Stimulated activated CD4-positive, alpha-beta T cell treated with anti-CD3 and anti-CD28 coated beads, Interleukin-15, amount 100 ng/mL, for 24 hours (primary cell): ENCODE data around the gene CENPX.

Experiments
- DNase-seq: peaks from one replicate; pipeline ENCODE4 v3.0.0-alpha.2; 2020

The CENPX gene

DNA sequence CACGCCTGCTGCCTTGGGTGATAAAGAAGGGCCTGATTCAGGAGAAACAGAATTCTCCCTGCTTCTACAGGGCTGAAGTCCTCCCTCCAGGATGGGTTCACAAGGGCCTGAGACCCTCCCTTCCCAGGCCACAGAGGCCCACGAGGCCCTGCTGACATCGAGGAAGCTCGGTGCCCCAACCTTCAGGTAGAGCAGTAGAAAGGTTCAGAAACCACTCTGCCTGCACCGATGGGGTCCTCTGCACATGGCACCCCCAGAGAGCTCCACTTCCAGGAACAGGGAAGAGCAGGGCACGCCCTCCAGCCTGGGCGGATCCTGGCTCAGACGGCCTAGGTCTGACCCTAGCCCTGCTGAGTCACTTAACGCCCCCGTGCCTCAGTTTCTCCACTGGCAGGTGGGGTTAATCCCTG lies 773 bp downstream of the CENPX start:
- no peak for DNase-seq

- peak; percentile 68 for DNase-seq
Observed at GRCh38 chr17:82021107-82021899, 1.4 kb downstream of the CENPX start.

GRCh38 chr17:82020572-82021106 lies 2.0 kb downstream of the CENPX start:
- DNase-seq: no peak

DNA sequence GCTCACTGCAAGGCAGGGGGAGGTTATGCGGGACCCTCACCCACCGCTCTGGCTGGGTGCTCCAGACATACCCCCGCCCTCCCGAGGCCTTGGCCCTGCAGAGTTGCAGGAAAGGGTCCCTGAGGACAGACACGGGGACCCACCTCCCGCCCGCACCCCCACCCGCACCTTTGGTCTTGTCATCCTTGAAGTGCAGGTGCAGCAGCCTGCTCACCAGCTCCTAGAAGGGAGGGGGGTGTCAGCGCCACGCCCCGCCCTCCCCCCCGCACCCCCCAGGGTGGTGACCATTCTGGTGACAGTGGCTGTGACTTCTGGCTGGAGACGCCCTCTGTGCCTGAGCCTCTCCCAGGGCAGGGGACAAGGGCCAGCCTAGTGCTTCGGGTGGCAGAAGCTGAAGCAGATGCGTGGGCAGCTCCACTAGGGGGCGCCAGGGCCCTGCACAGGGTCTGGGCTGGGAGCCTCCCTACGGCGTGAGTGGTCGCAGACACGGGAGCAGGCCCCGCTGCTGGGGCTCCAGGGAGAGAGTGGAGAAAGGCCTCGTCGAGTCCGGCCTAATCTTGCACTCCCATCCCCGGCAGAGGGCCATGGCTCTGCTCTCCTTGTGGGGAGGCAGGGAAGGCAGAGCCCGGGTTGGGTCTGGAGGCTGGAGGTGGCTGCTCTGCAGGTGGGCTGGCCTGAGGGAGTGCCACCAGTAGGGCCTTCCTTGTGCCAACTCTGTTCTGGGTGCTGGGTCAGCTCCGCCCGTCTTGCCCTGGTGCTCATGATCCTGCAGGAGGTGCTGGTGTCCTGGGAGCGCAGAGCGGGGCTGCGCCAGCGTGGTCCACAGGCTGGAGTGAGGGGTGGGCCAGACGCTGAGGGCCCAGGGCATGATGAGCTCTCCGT lies 2.7 kb downstream of the CENPX start:
- DNase-seq: peak; percentile 83

- DNase-seq: no peak
Observed at GRCh38 chr17:82018989-82019689, 3.5 kb downstream of the CENPX start.

- no peak for DNase-seq
Observed at GRCh38 chr17:82018152-82018988, 4.3 kb downstream of the CENPX start.

DNA sequence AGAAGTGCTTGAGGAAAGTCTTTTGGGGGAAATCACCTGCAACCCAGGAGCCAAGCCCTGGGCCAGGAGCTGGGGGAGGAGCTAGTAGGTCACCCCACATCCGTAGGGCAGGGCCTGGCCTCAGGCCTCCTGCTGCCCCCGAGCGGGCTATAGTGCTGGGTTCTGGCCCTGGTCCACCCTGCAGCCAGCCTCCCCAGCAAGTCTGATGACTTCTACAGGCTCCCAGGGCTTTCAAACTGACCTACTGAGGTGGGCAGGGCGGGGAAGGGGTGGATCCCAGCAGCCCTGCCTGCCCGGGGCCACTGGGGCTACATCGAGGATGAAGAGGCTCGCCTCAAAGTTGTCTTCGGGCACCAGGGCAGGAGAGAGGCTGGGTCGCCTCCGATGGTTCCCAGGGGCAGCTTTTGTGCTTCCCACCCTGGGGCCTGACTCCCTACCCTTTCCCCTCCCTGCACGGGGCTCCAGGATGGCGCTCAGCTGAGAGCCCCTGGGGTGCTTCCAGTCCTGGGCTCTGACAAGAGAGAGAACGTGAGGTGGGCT lies 5.0 kb downstream of the CENPX start:
- DNase-seq: no peak

DNA sequence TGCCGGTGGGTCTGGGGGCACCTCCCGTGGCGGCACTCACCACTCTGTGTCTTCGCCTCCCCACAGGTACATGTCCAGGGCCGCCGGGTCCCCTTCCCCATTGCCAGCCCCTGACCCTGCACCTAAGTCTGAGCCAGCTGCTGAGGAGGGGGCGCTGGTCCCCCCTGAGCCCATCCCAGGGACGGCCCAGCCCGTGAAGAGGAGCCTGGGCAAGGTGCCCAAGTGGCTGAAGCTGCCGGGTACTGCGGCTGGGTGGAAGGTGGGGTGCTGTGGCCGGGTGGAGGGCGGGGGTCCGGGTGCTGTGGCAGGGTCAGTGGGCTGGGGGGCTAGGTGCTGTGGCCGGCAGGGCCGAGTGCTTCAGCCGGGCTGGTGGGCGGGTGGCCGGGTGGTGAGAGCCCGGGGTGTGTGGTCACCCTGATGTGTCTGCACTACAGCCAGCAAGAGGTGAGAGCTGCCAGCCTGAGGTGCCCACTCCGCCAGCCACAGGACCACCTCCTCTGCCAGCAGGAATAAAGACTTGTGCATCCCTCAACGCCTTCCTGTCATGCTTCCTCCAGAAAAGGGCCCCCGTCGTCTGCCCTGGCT lies 5.7 kb downstream of the CENPX start:
- no peak for DNase-seq

- no peak for DNase-seq
Observed at GRCh38 chr17:82016061-82016874, 6.4 kb downstream of the CENPX start.

GRCh38 chr17:82015311-82015971 lies 7.2 kb downstream of the CENPX start:
- DNase-seq: no peak

DNA sequence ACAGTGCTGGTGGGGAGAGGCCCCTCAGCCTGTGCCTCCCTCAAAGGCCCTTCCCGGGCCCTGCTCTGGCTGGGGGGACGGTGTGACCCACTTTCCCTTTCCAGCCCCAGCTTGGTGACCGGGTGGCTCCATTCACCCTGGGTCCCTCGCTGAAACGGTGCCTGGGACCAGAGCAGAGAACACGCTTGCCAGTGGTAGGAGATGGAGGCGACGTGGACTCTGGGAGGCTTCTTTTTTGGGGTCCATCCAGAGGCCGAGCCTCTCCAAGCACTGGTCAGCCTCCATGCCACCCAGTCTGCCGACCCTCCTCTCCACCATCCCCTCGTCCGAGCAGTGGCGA lies 7.7 kb downstream of the CENPX start:
- DNase-seq: no peak

GRCh38 chr17:82014432-82014831 lies 8.2 kb downstream of the CENPX start:
- no peak for DNase-seq

DNA sequence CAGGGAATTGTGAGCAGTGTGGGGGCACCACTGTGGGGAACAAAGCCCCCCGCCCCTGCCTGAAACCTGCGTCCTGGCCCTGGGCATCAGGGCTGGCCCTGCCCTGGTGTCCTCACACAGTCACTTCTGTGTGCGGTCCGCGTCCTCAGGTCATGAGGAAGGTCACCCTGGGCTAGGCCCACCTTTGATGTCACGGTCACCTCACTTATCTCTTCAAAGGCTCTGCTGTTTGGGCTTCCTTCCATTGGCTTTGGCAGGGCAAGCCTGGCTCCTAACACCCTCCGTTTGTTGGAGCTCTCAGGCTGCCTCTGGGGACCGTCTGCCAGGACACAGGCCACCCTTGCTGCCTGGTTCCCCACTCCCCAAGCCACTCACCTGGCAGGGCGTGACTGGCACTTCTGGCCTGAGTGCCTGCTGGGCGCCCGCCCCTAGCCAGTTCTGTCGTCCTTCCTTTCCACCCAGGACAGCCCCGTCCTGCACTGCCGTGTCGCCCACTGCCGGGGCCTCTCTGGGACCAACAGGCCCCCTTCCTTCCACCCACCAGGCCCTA lies 8.8 kb downstream of the CENPX start:
- no peak for DNase-seq

DNA sequence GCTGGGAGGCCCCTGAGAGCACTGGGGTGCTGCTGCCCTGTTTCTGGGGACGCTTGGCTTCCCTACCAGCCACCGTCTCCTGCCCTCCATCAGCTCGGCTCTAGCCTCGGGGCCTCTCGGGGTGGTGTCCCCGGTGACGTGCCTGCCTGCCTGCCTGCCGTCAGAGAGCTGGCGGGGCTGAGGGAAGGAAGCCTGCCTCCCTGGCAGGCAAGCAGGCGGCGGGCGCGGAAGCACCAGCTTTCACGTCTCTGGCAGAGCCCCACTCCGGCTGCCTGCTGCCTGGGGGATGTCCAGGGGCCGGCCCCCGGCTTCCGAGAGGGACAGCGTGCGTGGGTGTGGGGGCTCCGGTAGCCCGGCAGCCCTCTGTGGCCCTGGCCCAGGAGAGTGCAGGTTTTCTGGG lies 9.3 kb downstream of the CENPX start:
- DNase-seq: no peak

DNA sequence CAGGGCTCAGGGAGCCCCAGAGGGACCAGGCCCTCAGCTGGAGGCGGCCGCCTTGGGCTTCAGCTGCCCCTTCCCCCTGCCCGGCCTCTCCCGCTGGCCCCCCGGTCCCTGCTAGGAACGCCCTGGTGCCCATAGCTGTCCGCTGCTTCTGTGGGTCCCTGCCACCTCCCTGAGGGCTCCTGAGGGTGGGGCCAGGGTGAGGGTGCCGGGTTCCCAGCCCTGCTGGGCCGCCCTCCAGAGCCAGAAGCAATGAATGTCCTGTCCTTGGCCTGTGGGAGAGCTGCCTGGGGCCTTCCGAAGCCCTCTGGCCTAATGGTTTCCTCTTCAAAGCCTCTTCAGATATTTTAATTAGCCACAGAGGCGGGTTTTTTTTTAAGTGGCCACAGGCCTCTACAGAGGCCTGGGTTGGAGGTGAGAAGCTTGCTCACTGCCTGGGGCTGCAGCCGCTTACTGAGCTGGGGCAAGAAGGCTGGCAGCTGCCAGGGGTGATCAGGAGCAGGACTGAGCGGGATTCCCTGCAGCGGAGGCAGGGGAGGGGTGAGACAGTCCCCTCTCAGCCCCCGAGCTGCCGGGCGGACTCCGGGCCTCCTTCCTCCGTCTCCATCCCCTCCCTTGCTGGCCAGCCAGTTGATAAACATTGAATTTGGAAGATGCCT lies 9.9 kb downstream of the CENPX start:
- no peak for DNase-seq

DNA sequence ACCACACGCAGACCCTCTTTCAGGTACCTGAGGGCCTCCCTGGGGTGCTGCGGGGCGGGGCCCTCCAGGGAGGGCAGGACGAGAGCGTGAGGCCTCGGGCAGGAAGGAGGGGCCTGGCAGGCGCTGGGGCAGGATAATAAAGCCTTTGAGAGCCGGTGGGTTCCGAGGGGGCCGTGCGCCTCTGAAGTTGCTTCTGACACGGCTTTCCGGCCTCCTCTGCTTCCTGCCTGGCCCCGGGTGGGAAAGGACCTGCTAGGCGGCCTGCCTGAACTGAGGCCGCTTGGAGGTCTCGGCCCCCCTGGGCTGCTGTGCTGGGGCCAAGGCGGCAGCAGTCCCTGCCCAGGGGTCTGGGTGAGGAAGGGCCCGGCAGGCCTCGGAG lies 10.4 kb downstream of the CENPX start:
- DNase-seq: no peak

GRCh38 chr17:82011617-82012187 lies 11.0 kb downstream of the CENPX start:
- DNase-seq: no peak

DNA sequence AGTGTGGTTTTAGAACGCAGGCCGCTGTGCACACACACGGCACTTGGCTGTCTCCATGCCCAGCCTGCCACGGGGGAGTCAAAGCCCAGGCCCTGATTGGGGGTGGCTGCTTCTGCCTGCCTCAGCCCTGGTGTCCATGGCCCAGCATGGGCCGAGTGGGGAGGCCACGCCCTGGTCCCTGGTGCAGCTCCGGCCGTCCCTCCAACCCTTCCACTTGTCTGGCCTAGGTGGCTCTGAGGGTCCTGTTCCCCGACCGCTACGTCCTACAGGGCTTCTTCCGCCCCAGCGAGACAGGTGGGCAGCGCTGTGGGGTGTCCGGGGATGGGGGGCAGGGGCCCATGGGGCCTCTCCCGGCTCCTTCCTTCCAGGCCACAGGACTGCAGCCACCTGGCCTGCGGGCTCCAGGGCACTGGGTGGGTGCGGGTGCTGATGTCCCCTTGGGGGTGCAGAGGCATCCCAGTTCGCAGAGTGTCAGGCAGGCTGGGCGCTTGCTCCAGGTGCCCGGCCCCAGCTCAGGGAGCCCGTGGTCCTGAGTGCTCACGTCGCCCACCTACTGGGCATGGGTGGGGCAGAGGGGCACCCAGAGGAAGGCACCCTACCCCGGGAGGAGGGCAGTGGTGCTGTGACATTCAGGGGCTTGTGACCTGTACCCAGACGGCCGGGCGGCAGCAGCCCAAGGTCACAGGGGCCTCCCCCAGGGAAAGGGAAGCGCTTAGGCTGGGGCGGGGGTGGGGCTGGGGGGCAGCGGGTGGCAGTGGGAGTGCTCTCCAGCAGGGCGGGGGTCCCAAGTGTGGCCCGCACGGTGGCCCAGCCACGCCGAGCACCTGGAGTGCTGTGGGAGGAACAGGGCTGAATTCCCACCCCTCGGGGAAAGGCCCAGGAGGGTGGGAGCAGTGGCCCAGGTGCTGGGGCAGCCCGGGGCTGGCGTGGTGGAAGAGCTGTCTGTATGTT lies 11.8 kb downstream of the CENPX start:
- DNase-seq: no peak
